Activated T-cell treated with anti-CD3 and anti-CD28 coated beads, Interleukin-2, amount 50 U/mL, for 24 hours (primary cell): ENCODE measurements around the gene LBX1.

ENCODE experiments used
- DNase-seq: peaks from one replicate; pipeline ENCODE4 v3.0.0-alpha.2; 2020
- H3K27ac Mint-ChIP-seq: 2 replicates; pipeline ENCODE4 v1.8.0; 2020; ENCODE audit warnings: mild to moderate bottlenecking, mixed read lengths
- H3K27me3 Mint-ChIP-seq: 2 replicates; pipeline ENCODE4 v1.8.0; 2020; ENCODE audit warnings: mixed read lengths
- H3K36me3 Mint-ChIP-seq: 2 replicates; pipeline ENCODE4 v1.8.0; 2020; ENCODE audit warnings: low read depth, mixed read lengths
- H3K4me1 Mint-ChIP-seq: 2 replicates; pipeline ENCODE4 v1.8.0; 2020; ENCODE audit warnings: low read depth, mixed read lengths
- H3K4me3 Mint-ChIP-seq: 2 replicates; pipeline ENCODE4 v1.8.0; 2020; ENCODE audit warnings: mild to moderate bottlenecking, moderate library complexity, mixed read lengths
- H3K9me3 Mint-ChIP-seq: 2 replicates; pipeline ENCODE4 v1.8.0; 2020; ENCODE audit warnings: mixed read lengths

The LBX1 gene, protein sequence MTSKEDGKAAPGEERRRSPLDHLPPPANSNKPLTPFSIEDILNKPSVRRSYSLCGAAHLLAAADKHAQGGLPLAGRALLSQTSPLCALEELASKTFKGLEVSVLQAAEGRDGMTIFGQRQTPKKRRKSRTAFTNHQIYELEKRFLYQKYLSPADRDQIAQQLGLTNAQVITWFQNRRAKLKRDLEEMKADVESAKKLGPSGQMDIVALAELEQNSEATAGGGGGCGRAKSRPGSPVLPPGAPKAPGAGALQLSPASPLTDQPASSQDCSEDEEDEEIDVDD

DNA sequence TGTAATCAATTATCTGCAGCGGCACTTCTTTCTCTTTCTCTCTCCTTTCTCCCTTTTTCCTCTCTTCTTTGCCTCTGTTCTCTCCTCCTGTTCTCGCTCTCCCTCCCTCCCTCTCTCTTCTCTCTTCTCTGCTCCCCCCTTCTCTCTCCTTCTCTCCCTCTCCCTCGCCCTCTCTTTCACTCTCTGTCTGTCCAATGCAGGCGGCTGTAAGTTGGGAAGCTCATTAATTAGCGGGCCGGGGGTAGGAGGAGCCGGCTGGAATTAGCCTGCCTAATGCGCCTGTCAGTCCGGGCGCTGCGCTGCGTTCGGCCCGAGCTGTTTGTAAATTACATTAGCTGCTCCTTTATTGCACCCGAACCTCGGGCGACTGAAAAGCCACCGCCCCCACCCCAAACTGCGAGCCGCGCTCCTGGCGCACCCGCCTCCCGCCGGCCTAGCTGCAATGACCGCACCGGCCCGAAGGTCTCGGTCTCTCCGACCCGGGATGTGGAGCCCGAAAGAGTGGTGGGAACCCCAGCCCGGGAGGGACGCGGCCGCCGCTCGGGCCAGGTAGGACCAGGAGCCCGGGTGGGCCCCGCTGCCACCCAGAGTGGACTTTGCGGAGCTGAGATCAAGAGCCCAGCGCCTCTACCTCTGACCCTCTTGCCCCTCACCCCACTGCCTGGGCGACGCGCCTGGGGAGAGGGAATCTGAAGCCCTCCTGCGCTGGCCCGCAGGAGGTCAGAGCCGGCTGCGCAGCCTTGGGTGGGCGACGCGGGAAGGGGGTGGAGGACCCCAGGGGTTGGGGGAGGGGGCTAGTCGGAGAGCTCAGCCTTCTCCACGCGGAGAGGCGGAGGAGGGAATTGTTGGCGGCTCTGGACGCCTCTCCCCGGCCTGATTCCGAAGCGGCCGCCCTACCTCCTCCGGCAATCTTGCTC is at the start of gene LBX1:
LBX1 (minus strand) TSS at position 198 of the 917 bp plus-strand sequence. CDS start 648 bp downstream, outside the sequence.
- DNase-seq: no peak
- no peak within 1 kb of the TSS for H3K27ac Mint-ChIP-seq
- H3K4me1 Mint-ChIP-seq: peaks cover 31% of the 10 kb centered on the region
- H3K4me3 Mint-ChIP-seq: no peak within 1 kb of the TSS
- H3K9me3 Mint-ChIP-seq: no peaks in the 10 kb centered on the region
- H3K27me3 Mint-ChIP-seq: peaks cover 85% of the 10 kb centered on the region
- no peaks in the 10 kb centered on the region for H3K36me3 Mint-ChIP-seq

DNA sequence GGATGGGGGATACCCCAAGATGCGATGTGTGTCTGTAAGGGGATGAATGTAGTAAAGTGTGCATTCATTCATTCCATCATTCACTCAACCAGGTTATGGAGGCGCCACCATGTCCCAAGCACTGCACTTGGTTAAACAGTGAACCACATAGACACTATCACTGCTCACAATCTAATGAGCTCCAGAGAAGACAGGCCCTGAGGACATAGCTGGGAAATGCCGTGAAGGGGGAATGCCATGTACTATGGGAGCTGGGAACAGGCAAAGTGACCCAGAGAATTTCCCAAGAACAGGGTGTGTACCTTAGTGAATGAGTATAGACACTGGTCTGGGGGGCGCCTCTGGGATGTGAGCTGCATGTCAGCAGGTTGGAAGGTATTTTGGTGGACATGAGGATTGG is 44.5 kb upstream of the LBX1 start:
- Mint-ChIP-seq H3K4me1 (peaks cover 1% of the 10 kb centered on the region), H3K27ac (no peak overlapping the region), H3K4me3 (no peak overlapping the region), H3K27me3 (peaks cover 30% of the 10 kb centered on the region), H3K36me3 (no peaks in the 10 kb centered on the region), H3K9me3 (no peaks in the 10 kb centered on the region)
- DNase-seq: no peak

DNA sequence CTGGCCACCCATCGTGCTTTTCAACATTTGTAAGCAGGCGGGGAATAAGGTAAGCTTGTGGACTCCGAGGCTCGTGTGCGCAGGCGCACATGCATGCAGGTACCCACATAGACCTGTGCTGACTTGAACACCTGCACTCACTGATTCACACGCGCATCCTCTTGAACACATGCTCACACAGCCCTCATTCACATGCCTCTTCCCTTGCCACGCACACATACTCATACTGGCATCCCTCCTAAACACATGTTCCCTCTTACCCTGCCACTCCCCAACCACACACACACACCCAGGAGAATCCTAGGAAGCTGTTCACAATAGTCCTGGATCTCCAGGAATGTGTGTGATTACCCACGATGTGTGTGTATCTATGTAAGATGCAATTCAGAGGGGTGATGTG is 44.1 kb upstream of the LBX1 start:
- Mint-ChIP-seq H3K9me3 (no peaks in the 10 kb centered on the region), H3K36me3 (no peaks in the 10 kb centered on the region), H3K4me3 (no peak overlapping the region), H3K27me3 (peaks cover 32% of the 10 kb centered on the region), H3K4me1 (peaks cover 1% of the 10 kb centered on the region), H3K27ac (no peak overlapping the region)
- DNase-seq: no peak

DNA sequence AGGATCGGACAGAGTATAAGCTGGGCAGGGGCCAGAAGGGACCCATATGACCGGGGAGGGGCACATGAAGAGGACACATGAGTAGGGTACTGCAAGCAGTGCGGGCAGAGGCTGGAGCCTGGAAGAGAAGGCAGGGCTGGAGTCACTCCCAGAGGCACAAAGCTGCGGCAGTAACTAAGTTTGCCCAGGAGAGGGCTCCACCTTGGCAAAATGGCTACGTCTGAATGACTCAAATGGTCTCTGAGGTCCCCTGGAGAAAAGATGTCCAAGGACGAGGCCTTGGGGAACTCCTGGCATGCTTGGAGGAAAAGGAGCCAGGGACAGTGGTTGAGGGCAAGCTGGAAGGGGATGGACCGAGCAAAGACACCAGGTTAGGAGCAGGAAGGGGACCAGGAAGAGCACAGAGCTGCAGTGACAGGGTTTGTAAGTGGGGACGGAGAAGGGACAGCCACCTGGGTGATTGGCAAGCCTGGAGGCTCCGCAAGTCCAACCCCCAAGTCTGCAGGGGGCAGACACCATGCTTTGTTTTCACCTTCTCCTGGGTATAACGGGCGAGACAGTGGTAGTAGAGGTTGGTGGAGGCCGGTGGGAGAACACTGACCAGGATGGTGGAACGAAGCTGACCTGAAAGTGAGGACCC is 43.1 kb upstream of the LBX1 start:
- no peak overlapping the region for H3K4me3 Mint-ChIP-seq
- no peaks in the 10 kb centered on the region for H3K9me3 Mint-ChIP-seq
- peak; percentile 73 for DNase-seq
- H3K36me3 Mint-ChIP-seq: no peaks in the 10 kb centered on the region
- peaks cover 1% of the 10 kb centered on the region for H3K4me1 Mint-ChIP-seq
- peaks cover 32% of the 10 kb centered on the region for H3K27me3 Mint-ChIP-seq
- H3K27ac Mint-ChIP-seq: no peak overlapping the region

DNA sequence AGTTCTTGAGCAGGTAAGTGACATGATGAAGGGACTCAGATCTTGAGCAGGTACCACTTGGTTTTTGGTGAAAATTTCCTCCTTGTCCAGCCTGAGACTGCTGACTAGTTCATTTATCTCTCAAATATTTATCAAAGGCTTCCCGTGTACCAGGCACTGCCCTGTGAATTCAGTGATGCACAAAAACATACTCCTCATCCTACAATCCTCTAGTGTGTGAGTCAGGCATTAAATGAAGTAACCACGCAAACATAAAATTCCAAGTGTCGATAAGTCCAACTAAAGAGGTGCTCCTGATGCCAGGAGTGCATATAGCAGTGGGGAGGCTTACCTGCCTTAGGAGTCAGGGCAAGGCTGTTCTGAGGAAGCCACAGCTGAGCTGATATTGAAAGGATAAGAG is 41.5 kb upstream of the LBX1 start:
- peaks cover 32% of the 10 kb centered on the region for H3K27me3 Mint-ChIP-seq
- H3K27ac Mint-ChIP-seq: no peak overlapping the region
- no peak overlapping the region for H3K4me3 Mint-ChIP-seq
- H3K36me3 Mint-ChIP-seq: no peaks in the 10 kb centered on the region
- no peak for DNase-seq
- H3K9me3 Mint-ChIP-seq: no peaks in the 10 kb centered on the region
- peaks cover 1% of the 10 kb centered on the region for H3K4me1 Mint-ChIP-seq

DNA sequence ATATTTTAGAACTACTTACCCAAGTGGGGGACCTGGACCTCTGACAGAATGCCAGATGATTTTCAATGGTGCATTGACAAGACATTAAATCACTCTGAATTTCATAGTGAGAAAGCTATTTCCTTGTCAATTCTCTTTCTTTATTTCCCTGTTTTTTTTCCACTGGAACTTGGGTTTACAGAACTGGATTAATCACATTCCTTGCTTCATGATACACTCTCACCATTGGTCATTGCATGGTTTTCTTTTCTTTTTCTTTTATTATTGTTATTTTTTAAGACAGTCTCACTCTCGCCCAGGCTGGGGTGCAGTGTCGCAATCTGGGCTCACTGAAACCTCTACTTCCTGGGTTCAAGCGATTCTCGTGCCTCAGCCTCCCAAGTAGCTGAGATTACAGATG is 38.5 kb upstream of the LBX1 start:
- H3K27me3 Mint-ChIP-seq: peaks cover 37% of the 10 kb centered on the region
- H3K9me3 Mint-ChIP-seq: no peaks in the 10 kb centered on the region
- DNase-seq: no peak
- H3K36me3 Mint-ChIP-seq: no peaks in the 10 kb centered on the region
- H3K4me3 Mint-ChIP-seq: no peak overlapping the region
- peaks cover 1% of the 10 kb centered on the region for H3K4me1 Mint-ChIP-seq
- H3K27ac Mint-ChIP-seq: no peak overlapping the region

DNA sequence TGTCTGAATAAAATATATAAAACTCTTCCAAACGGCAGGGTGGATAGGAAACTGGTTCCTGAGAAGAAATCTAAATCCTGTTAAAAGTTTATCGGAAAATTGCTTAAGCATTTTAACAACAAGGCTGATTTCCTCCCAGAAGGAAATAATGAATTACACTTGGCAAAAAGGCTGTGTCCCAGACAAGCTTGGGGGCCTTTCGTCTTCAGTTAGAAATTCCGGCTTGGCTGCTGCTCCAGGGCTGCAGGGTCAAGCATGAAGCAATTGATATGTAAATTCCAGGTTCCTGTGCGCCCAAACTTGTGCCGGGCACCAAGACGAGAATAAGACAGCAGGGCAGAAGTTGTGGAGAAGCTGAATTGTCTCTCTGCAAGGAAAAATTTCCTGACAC is 38.0 kb upstream of the LBX1 start:
- no peaks in the 10 kb centered on the region for H3K36me3 Mint-ChIP-seq
- no peak overlapping the region for H3K4me3 Mint-ChIP-seq
- H3K27ac Mint-ChIP-seq: no peak overlapping the region
- H3K4me1 Mint-ChIP-seq: peaks cover under 1% of the 10 kb centered on the region
- H3K27me3 Mint-ChIP-seq: peaks cover 37% of the 10 kb centered on the region
- H3K9me3 Mint-ChIP-seq: no peaks in the 10 kb centered on the region
- no peak for DNase-seq

DNA sequence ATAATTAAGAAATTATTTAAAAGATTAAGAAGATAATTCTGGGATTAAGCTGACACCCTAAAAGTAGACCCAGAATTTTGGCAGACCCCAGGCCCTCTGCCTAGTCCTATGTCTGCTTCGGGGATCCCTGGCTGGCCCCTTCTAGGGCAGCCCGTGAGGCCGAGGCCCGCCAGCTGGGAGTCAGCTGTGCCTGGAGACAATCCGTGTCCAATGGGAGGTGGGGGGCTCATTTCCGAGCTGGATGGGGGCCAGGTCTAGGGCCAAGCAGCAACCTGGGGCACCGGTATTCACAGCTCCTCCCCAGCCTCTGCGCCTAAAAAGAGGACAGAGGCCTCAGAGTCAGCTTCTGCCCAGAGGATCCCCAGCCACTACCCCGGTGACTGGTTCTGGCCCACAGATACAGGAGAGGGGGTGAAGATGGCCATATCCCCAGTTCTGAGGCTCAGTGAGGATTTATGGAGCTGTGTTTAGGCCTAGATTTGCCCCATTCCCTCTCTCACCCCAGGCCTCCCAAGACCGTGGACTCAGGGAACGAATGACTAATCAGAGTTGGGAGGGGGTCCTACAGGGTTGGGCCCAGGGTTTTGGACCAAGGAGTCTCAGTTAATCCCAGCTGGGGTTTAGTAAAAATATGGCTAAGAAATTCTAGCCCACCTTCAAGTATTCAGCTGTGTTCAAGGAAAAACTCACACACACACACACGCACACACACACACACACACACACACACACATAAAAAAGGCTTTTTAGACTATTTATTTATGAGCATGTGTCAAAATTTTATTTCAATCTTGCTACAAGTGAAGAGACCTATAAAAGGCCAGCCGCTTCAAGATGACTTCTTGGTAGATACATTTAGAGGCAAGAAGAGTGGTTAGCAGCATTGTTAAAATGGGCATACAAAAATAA is 37.4 kb upstream of the LBX1 start:
- H3K9me3 Mint-ChIP-seq: no peaks in the 10 kb centered on the region
- H3K4me1 Mint-ChIP-seq: no peaks in the 10 kb centered on the region
- H3K27ac Mint-ChIP-seq: no peak overlapping the region
- no peaks in the 10 kb centered on the region for H3K36me3 Mint-ChIP-seq
- no peak overlapping the region for H3K4me3 Mint-ChIP-seq
- peaks cover 39% of the 10 kb centered on the region for H3K27me3 Mint-ChIP-seq
- DNase-seq: no peak

DNA sequence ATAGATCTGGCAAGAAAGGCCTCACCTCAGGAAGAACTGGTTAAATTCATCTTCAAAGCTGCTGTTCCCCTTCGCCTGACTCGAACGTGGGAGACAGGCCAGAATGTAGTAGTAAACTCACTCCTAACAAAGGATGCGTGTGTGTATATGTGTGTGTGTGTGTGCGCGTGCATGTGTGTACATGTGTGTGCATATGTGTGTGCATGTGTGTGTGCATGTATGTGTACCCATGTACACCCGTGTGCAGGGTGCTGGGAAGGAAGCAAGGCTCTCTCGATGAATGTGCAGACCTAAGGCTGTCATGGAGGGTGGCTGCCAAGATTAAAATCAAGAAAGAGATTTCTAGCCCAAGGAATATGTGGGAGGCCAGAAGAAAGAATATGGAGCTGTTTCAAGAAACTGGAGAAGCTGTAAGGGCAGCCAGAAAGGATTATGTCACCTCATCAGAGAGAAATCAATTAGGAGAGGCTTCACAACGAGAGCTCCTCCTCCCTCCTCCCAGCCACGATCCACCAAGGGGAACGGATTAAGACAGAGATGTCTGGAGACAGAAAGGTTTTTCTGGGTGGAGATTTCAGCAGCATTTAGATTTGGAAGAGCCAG is 34.0 kb upstream of the LBX1 start:
- peaks cover under 1% of the 10 kb centered on the region for H3K9me3 Mint-ChIP-seq
- H3K27me3 Mint-ChIP-seq: peaks cover 46% of the 10 kb centered on the region
- H3K4me1 Mint-ChIP-seq: no peaks in the 10 kb centered on the region
- DNase-seq: no peak
- H3K36me3 Mint-ChIP-seq: no peaks in the 10 kb centered on the region
- H3K4me3 Mint-ChIP-seq: no peak overlapping the region
- no peak overlapping the region for H3K27ac Mint-ChIP-seq

DNA sequence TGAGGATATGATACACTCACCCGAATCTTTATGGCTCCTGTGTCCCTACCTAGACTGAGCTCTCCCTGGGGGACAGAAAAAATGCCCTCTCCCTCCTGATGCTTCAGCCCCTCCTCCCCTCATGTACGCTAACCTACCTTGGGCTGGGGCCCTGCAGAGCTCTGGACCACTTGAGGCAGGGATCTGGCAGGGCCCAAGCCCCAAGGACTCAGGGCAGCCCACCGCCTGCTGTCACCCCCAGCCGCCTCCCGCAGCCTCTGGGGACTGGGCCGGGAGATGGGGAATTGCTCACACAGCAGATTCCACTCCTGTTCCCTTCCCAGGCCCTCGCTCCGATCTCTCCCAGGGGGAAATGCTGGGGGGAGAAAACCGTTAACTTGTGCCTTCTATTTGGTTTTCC is 32.9 kb upstream of the LBX1 start:
- Mint-ChIP-seq H3K4me1 (no peaks in the 10 kb centered on the region), H3K4me3 (no peak overlapping the region), H3K9me3 (peaks cover 4% of the 10 kb centered on the region), H3K27ac (no peak overlapping the region), H3K36me3 (no peaks in the 10 kb centered on the region), H3K27me3 (peaks cover 51% of the 10 kb centered on the region)
- no peak for DNase-seq

DNA sequence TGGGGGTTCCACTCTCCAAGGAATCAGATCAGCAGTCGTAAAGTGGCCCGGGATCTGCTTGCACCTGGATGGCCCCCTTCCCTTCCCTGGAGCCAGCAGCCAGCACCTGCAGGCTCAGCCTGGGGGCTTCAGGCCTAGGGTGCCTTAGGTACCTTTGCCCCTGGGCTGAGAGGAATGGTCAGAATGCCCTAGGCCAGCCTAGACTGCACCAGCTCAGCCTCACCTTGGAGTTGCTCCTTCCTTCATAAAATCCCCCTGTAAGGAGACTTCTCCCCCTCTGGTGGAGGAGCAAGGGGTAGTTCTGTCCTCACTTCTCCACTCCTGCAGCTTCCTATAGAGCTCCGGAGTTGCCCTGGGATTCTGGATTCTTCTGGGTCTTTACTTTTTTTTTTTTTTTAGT is 32.4 kb upstream of the LBX1 start:
- H3K36me3 Mint-ChIP-seq: no peaks in the 10 kb centered on the region
- no peak overlapping the region for H3K4me3 Mint-ChIP-seq
- no peak for DNase-seq
- peaks cover 51% of the 10 kb centered on the region for H3K27me3 Mint-ChIP-seq
- H3K4me1 Mint-ChIP-seq: no peaks in the 10 kb centered on the region
- H3K27ac Mint-ChIP-seq: no peak overlapping the region
- H3K9me3 Mint-ChIP-seq: peaks cover 4% of the 10 kb centered on the region

DNA sequence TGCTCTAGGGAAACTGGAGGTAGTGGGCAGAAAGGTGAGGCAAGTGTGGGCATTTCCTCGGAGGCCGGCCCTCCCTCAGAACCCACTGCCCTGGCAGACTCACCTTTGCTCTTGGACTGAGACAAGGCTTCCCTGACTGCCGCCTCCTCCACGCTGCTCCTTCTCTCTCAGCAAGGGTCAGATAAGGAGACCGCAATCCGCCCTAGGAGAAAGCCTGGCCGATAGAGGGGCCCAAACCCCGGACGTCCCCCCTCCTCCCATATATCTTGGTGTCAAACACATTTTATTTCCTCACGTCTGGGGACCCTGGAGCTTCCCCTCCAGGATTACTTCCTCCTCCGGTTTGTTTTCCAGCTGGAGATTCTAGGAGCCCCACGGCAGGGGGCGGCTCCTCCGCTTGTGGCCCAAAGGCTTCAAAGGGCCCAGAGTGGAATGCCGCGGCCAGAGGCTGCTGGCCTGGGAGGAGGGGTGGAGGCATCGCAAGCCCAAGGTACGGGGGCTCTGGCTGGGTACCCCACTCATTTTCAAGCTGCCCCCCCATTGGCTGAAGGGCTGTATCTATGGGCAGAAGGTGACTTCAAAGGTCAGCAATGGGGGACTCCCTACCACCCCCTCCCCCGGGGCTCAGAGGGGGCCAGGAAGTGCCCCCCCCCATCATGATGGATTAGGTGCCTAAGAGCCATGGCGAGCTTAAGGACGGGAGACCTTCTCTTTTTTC is 31.7 kb upstream of the LBX1 start:
- no peak overlapping the region for H3K4me3 Mint-ChIP-seq
- H3K27ac Mint-ChIP-seq: no peak overlapping the region
- no peaks in the 10 kb centered on the region for H3K36me3 Mint-ChIP-seq
- H3K9me3 Mint-ChIP-seq: peaks cover 4% of the 10 kb centered on the region
- no peaks in the 10 kb centered on the region for H3K4me1 Mint-ChIP-seq
- DNase-seq: no peak
- peaks cover 55% of the 10 kb centered on the region for H3K27me3 Mint-ChIP-seq

DNA sequence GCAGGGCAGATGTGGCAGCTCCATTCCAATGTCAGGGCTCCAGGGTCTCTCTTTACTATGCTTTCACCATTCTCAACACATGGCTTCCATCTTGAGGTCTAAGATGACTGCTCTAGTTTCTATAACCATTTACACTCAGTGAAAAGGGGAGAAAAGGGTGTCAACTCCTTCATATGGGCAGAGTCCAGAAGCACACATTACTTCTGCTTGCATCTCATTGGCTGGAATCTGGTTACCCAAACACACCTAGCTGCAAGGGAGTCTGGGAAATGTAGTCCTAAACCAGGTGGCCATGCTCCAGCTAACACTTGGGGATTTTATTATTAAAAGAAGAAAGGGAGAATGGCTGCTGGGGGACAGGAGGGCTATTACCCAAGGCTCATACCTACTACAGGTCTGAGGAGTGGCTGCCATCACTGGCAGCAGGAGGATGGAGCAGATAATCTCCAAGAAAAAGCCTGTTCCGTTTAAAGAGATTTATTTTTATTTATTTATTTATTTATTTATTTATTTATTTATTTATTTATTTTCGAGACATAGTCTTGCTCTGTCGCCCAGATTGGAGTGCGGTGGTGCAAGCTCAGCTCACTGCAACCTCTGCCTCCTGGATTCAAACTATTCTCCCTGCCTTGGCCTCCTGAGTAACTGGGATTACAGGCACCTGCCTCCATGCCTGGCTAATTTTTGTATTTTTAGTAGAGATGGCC is 29.1 kb upstream of the LBX1 start:
- Mint-ChIP-seq H3K4me3 (no peak overlapping the region), H3K9me3 (peaks cover 4% of the 10 kb centered on the region), H3K27me3 (peaks cover 57% of the 10 kb centered on the region), H3K27ac (no peak overlapping the region), H3K4me1 (no peaks in the 10 kb centered on the region), H3K36me3 (no peaks in the 10 kb centered on the region)
- no peak for DNase-seq
